ENCODE measurements around the gene PSD.
A peak's percentile ranks its signal among the peaks of the same experiment; 100 is the strongest.

The PSD gene

DNA sequence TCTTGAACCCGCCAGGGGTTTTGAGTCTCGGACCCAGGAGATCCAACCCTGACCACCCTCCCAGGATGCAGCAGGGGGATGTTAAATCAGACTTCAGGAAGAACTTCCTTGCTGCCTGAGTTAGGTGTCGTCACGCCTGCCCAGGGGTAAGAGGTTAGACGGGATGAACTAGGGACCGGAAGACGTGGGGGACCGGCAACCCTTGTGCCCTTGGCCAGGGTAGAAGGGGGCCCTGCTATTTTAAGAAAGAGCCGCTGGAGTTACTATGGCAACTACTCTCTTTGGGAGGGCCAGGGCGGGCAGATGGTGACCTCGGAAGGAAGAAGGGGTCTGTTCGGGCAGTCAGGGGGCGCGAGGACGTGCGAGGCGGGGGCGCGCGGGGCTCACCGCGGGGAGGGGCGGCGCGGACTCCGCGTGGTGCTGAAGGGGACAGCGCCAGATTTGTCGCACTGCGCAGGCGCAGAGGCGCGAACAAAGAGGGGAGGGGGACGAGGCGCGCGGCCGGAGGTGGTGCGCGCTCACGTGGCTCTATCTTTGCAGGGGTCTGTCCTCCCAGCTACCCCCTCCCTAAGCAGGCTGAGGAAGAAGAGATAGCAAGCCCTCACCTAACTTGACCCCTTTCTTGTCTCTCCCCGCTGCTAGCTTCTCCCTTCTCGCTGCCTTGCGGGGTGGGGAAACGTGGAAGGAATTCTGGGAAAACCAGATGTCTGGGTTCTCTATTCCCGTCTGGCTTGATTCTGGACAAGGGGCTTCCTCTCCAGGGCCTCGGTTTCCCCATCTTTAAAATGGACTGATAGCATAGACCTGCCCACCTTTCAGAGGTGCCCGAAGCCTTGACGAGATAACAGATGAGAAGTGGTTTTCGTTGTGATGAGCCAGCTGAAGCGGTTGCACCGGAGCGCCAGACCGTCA lies 940 bp upstream of the PSD start:
- H3K27me3 Mint-ChIP-seq: peaks cover 24% of the 10 kb centered on the region
- no peak overlapping the region for H3K27ac Mint-ChIP-seq
- H3K4me3 Mint-ChIP-seq: peak overlapping the region; percentile 97
- H3K36me3 Mint-ChIP-seq (ENCODE audit: low read depth): no peaks in the 10 kb centered on the region
- H3K4me1 Mint-ChIP-seq (ENCODE audit: low read depth): peaks cover 41% of the 10 kb centered on the region
- H3K9me3 Mint-ChIP-seq: no peaks in the 10 kb centered on the region

DNA sequence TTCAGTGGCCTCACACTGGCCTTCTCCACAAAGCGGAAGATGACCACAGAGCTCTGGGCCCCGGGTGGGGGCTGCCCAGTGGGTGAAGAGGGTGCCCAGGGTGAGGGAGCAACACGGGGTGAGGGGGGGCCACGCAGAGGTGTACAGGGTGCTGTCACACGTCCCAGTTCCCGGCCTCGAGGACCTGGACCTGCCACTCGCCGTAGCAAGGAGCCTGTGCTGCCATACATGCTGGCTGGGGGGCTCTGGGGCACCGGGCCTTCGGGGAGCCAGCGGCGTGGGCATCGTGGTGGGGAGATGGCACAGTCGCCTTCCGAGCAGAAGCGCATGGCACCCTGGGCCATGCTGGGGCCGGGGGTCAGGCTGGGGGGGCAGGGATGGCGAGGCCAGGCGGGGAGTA lies 1.9 kb downstream of the PSD start:
- Mint-ChIP-seq H3K4me3 (no peak overlapping the region), H3K36me3 (ENCODE audit: low read depth) (no peaks in the 10 kb centered on the region), H3K4me1 (ENCODE audit: low read depth) (peaks cover 35% of the 10 kb centered on the region), H3K27ac (no peak overlapping the region), H3K27me3 (peaks cover 32% of the 10 kb centered on the region), H3K9me3 (no peaks in the 10 kb centered on the region)

DNA sequence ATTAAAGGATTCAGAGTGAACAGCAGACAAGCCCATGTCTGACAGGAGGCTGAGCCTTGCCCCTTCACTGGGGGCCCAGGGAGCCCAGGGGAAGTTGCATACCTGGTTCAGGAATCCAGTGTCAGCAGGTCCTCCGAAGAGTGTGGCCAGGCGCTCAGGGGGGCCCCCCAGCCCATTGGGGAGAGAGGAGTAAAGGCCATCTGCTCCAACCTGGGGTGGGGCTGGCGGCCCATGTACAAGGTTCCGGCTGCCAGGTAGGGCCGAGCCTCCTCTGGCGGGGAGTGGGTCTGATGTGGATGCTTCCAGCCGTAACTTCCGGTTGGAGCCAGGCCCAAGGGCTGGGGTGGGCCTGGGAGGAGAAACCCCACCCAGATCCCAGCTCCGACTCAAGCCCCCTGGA lies 2.3 kb downstream of the PSD start:
- H3K27me3 Mint-ChIP-seq: peaks cover 36% of the 10 kb centered on the region
- H3K36me3 Mint-ChIP-seq (ENCODE audit: low read depth): no peaks in the 10 kb centered on the region
- H3K27ac Mint-ChIP-seq: no peak overlapping the region

DNA sequence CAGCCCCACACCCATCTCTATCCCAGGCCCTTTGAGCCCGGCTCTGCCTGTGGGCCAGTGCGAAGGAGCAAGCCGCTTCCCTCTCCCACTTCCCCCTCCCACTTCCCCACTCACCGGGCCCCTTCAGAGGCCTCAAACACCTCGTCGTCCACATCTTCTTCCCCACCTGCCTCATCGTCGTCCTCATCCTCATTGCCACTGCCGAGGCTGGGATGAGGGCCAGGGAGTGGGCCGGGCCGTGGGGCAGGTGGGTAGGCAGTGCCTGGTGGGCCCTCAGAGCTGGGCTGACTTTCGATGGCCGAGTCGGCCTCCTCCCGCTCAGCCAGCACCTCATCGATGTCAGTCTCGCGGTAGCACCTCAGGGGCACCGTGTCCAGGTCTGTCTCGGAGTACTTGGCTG lies 3.8 kb downstream of the PSD start:
- Mint-ChIP-seq H3K4me1 (ENCODE audit: low read depth) (peaks cover 36% of the 10 kb centered on the region), H3K36me3 (ENCODE audit: low read depth) (no peaks in the 10 kb centered on the region), H3K9me3 (no peaks in the 10 kb centered on the region), H3K27me3 (peaks cover 45% of the 10 kb centered on the region), H3K27ac (no peak overlapping the region), H3K4me3 (no peak overlapping the region)

More for the DNA sequence above, 2.3 kb downstream of the PSD start:
- Mint-ChIP-seq H3K9me3 (no peaks in the 10 kb centered on the region), H3K4me3 (no peak overlapping the region), H3K4me1 (ENCODE audit: low read depth) (peaks cover 38% of the 10 kb centered on the region)

- no peak overlapping the region for H3K27ac Mint-ChIP-seq
- H3K9me3 Mint-ChIP-seq: no peaks in the 10 kb centered on the region
- no peaks in the 10 kb centered on the region for H3K36me3 Mint-ChIP-seq (ENCODE audit: low read depth)
- no peak overlapping the region for H3K4me3 Mint-ChIP-seq
- H3K4me1 Mint-ChIP-seq (ENCODE audit: low read depth): peaks cover 34% of the 10 kb centered on the region
- H3K27me3 Mint-ChIP-seq: peaks cover 49% of the 10 kb centered on the region
Observed at GRCh38 chr10:102413806-102414561, 4.6 kb downstream of the PSD start.

DNA sequence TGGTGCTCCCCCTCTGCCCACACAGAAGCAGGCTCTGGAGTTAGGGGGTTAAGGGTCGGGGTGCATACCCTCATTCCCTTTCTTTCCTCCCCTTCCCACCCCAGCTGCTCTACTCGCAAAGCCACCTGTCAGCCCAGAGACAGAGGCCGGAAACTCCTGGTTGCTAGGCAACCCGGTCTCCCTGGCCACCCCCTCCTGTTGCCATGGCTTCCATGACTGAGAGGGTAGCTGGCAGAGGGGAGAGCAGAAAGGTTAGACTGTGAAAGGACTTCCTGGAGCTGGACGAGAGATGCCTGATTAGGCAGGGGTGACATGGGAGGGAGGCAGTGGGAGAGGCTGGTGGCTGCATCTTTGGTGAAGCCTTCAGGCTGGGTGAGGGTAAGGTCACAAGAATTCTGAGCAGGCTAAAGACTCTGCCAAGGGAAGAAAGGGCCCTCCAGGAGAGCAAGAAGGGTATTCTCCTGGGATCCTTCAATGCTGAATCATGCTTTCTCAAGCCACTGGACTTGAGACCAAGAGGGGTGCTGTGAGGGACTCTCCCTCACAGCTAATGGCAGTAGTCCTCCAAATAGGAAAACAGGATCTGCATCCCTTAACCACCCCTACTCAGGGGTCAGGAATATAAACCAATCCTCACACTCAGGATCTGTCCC lies 5.4 kb downstream of the PSD start:
- Mint-ChIP-seq H3K36me3 (ENCODE audit: low read depth) (no peaks in the 10 kb centered on the region), H3K4me3 (no peak overlapping the region), H3K4me1 (ENCODE audit: low read depth) (peaks cover 34% of the 10 kb centered on the region), H3K27me3 (peaks cover 47% of the 10 kb centered on the region), H3K27ac (no peak overlapping the region), H3K9me3 (no peaks in the 10 kb centered on the region)

DNA sequence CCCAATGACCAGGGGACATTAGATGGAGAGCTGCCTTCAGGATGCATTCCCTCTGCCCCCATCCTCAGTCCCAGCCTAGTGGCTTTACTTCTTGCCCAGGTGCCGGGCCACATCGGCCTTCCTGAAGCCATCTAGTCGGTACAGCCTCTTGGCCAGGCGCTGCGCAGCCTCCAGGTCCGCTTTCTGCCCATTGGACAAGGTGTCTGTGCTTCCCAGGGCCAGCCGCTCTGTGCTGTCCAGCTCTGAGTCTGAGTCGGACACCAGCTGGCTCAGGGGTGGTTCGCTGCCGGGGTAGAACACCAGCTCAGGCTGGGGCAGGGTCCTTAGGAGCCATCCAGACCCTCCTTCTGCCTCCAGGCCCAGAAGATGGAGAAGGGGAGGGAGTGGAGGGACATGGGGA lies 6.3 kb downstream of the PSD start:
- H3K9me3 Mint-ChIP-seq: no peaks in the 10 kb centered on the region
- peaks cover 36% of the 10 kb centered on the region for H3K4me1 Mint-ChIP-seq (ENCODE audit: low read depth)
- no peak overlapping the region for H3K4me3 Mint-ChIP-seq
- no peaks in the 10 kb centered on the region for H3K36me3 Mint-ChIP-seq (ENCODE audit: low read depth)
- H3K27ac Mint-ChIP-seq: no peak overlapping the region
- peaks cover 40% of the 10 kb centered on the region for H3K27me3 Mint-ChIP-seq

- peaks cover 36% of the 10 kb centered on the region for H3K4me1 Mint-ChIP-seq (ENCODE audit: low read depth)
- no peaks in the 10 kb centered on the region for H3K36me3 Mint-ChIP-seq (ENCODE audit: low read depth)
- peak overlapping the region; percentile 85 for H3K27ac Mint-ChIP-seq
- H3K4me3 Mint-ChIP-seq: peak overlapping the region; percentile 74
- peaks cover 36% of the 10 kb centered on the region for H3K27me3 Mint-ChIP-seq
- no peaks in the 10 kb centered on the region for H3K9me3 Mint-ChIP-seq
Observed at GRCh38 chr10:102411341-102412255, 7.0 kb downstream of the PSD start.

DNA sequence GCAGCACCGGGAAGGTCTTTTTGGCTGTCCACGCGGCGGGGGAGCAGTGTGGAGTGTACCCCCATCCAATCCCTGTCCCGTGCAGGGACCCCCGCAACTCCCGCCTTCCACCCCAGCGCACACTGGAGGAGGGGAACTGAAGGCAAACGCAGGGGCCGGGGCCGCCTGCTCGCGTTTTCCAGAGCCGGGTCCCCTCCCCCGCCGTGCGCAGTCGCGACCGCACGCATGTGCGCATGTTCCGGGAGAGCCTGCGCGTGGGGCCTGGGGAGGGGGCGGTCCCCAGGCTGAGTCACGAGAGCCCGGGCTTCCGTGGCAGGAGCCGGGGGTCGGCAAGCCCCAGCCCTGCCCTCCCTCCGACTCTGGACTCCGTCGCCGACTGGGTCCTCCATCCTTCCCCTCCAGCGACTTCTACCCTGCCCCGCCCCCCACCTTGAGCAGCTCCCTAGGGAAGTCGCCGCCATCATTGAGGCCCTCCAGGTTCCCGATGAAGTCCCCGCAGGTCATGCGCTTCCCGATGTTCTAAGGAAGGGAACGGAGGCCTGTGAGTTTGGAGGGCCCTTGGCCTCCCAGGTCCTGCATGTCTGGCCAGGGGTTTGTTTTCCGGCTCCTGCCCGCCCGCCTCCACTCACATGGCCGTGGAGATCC lies 8.0 kb downstream of the PSD start:
- Mint-ChIP-seq H3K36me3 (ENCODE audit: low read depth) (no peaks in the 10 kb centered on the region), H3K4me3 (peak overlapping the region; percentile 83), H3K4me1 (ENCODE audit: low read depth) (peaks cover 36% of the 10 kb centered on the region), H3K9me3 (no peaks in the 10 kb centered on the region), H3K27ac (peak overlapping the region; percentile 85), H3K27me3 (peaks cover 29% of the 10 kb centered on the region)

DNA sequence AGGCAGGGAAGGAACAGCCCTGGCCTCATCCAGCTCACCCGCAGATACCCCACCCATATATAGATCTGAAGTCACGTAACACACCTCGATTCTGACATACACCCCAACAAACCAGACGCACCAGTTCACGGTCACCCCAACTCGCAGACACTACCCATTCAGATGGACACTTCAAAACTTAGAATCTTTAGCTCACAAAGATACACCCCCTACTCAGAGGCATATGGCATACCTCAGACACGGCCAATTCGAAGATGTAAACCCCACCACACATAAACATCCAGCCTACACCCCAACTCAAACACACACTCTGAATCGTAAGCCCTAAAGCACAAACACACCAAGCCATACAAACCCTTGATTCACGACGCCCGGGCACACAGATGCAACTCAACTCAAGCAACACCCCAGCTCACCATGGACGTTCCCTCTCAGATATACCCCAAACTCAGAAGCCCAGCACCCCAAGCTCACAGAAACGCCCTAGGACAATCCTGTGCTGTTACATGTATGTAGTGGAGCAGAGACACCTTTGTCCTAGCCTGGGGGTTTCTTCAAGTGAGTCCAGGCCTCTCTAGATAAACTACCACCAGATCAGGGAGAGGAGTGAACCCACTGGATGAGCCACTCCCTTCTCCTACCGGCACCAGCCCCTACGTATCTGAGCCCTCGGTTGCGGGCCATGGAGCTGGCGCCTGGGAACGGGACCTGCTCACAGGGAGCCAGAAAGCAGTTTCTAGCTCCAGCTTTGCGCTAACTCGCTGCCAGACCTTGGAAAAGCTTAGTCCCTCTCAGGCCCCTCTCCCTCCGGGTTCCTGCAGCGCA lies 8.8 kb downstream of the PSD start:
- H3K4me3 Mint-ChIP-seq: peak overlapping the region; percentile 83
- H3K27ac Mint-ChIP-seq: peak overlapping the region; percentile 82
- H3K4me1 Mint-ChIP-seq (ENCODE audit: low read depth): peaks cover 36% of the 10 kb centered on the region
- H3K36me3 Mint-ChIP-seq (ENCODE audit: low read depth): no peaks in the 10 kb centered on the region
- peaks cover 28% of the 10 kb centered on the region for H3K27me3 Mint-ChIP-seq
- no peaks in the 10 kb centered on the region for H3K9me3 Mint-ChIP-seq

DNA sequence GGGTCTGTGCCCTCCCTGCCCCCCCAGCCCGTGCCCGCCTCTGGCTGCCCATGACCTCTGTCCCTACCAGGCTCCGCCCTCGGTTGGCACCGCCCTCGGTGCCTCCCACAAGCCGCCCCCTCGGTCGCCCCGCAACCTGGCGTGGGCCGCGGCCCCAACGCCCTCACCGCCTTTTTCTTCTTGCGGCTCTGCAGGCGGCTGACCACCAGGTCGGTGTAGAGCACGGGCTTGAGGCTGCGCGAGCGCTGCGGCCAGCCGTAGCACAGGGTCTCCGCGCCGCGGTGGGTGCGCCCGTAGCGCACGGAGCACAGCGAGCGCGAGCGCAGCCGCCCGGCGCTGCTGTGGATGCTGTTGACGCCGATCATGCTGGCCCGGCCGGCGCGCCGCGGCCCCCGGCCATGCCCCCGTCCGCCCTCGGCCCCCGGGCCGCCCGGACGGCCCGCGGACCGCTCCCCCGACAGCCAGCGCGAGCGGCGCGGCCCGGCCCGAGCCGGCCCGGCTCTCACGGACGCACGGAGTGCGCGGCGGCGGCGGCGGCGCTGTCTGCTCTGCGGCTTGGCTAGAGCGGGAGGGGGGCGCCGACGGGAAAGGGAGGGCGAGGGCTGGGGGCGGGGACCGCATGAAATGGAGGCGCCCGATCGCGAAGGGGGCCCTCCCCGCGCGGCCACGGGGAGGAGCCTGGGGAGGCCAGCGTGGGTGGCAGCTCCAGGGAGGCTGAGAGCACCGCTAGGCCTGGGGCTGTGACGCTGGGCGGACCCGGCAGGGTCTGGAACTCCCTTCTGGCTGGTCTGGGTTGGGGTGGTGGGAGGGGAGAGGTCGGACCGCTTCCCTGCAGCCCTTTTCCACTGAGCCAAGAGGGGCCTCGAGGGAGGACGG lies 9.6 kb downstream of the PSD start:
- Mint-ChIP-seq H3K4me1 (ENCODE audit: low read depth) (peaks cover 36% of the 10 kb centered on the region), H3K27me3 (peaks cover 24% of the 10 kb centered on the region), H3K9me3 (no peaks in the 10 kb centered on the region), H3K4me3 (peak overlapping the region; percentile 83), H3K27ac (peak overlapping the region; percentile 82), H3K36me3 (ENCODE audit: low read depth) (no peaks in the 10 kb centered on the region)

GRCh38 chr10:102408131-102408727 lies 10.4 kb downstream of the PSD start:
- H3K36me3 Mint-ChIP-seq (ENCODE audit: low read depth): no peaks in the 10 kb centered on the region
- H3K9me3 Mint-ChIP-seq: no peaks in the 10 kb centered on the region
- H3K27ac Mint-ChIP-seq: peak overlapping the region; percentile 43
- H3K4me1 Mint-ChIP-seq (ENCODE audit: low read depth): peaks cover 33% of the 10 kb centered on the region
- peaks cover 24% of the 10 kb centered on the region for H3K27me3 Mint-ChIP-seq
- peak overlapping the region; percentile 63 for H3K4me3 Mint-ChIP-seq
